NCI-H524 (cell line): ENCODE measurements around the gene EHD3.

Source experiments
- DNase-seq, 2 experiments: peaks; one replicate each; lab custom pipeline; 2025; lab: John Stamatoyannopoulos, UW

EHD3 gene

DNA sequence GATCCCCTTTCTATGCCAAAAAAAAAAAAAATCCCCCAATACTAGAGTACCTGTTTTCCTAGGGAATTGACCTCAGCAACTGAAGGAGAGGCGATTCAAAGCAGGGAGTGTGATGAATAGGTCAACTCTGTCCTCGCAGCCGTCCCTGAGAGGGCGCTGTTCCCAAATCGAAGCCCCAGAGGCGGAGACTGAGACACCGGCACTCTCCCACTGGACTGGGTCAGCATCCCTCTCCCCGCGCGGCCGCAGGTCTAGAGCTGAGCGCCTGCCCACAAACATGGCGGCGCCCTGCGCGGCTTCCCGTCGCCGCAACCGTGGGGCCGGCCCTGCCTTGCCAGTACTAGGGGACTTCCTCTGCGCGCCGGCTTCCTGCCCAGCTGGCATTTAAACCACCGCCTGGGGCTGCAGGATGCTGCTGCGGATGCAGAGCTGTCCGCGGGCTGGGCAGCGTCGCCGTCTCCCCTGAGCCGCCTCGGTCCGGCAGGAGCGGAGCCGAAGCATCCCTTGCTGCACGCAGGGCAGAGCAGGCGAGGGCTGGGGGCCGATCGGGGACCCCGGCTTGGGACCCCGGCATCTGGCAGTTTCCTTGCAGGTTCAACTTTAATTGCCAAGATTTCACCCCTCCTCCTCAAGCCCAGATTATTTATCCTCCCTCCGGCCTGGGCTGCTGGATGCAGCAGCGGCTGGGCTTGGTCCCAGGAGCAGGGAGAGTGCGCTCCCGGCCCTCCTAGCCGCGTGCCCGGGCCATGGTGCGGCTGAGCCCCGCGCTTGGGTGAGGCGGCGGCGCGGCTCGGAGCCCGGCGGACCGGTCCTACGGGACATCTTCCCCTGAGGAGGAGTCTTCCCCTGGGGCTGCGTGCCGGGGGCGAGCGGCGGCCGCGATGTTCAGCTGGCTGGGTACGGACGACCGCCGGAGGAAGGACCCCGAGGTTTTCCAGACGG is at the start of gene EHD3:
Gene EHD3, plus strand, starts transcription at position 412 of the 942 bp plus-strand sequence. Its CDS starts 470 bp downstream, at position 882.
- DNase-seq = peak; percentile 97 to 98

DNA sequence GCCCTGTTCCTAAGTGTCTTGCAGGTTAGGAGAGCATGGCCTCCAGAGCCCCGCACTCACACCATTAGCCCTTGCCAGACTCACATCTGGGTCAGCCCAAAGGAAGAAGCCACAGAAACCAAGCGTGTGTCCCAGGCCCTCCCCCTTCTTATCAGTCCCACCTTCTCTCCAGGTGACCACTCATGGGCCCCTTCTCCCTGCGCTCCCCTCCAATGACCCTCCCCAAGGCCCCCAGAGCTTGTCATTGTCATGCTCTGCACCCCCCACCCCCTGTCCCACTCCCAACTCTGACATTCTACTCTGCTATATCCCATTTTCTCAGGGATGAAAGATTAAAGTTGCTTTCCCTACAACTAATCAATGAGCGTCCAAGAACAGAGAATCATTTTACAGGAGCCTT is 46.8 kb upstream of the EHD3 start:
- no peak for DNase-seq

DNA sequence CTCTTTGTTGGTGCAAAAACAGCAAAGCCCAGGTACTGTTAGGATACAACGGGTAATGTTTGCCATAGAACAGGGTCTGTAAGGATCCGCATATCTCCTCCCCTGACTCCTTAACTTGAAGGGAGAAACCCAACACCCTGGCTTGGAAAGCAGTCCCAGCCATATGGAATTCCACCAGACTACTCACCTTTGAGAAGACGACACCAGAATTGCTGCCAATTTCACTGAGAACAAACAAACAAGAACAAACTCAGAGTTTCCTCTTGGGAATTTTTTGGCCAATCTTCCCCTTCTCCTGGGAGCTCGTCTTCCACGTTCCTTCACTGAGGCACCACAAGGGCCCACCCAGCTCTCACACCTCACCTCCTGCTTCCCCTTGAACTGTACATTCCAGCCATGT is 45.8 kb upstream of the EHD3 start:
- DNase-seq = no peak

DNA sequence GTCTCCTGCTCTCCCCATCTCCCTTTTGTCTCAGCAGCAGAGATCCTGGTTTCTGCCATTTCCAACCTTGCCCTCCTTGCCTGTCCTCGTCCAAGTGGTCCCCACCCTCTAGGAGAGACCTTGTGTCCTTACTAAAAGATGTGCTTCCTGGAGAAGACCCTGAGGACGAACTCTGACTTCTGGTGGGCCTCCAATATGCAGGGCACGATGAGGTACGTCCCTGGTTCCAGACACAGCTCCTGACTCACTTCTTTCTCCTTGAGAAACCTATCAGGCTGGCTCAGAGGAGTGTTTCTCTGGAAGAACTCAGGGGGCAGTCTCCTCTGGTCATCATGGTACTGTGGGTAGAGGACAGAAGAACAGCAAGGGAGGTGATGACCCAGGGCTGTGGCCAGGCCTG is 44.8 kb upstream of the EHD3 start:
- DNase-seq = no peak

DNA sequence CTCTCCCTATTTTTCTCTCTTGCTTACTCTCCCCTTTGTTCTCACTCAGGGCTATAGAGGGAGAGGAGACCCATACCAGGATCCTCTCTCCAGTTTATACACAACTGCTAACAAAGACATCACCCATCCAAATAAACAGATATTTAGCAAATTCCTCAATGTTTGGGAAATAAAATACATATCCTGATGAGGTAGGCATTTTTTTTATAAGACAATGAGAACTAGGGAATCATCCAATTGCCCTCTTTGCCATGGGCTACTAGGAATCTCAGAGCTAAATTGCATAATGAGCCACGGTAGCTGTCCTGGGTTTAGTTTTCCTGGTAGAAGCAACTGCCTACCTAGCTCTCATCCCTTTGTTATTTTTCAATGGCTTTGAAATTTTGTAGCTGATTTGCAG is 43.8 kb upstream of the EHD3 start:
- DNase-seq = no peak

DNA sequence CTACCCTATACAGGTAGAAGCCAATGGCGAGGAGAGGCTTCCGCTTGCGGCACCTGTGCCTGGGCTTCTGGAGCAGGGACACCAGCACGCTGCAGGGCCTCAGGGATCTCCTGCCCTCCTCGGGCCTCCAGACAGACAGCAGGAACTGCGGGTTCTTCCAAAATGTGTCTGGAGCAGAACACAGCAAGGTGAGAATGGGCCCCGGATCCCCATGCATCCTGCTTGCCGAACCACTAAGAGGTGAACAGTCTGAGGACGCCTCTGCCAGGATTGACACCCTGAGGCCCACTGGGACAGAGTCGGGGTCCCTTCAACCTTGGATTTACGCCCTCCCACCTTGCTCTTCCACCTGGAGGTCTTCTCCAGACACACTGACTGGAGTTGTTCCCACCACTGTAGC is 42.0 kb upstream of the EHD3 start:
- DNase-seq = no peak

DNA sequence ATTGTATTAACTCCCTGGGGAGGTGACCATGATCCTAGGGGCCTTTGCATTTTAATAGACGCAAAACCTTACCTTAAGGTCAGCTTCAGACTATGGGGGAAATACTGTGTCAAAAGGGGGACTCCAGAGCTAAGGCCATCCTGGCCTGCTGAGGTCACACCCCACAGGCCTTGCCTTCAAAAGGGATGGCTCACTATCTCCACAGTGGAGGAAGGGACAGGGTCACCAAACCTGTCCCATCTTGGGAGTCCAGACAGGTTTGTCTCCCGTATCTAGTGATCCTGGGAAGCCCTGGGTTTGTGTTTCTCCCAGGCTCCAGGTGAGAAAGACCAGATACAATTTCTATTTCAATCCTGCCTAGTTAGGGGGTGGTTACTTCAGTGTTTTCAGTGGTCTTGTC is 41.6 kb upstream of the EHD3 start:
- no peak for DNase-seq

DNA sequence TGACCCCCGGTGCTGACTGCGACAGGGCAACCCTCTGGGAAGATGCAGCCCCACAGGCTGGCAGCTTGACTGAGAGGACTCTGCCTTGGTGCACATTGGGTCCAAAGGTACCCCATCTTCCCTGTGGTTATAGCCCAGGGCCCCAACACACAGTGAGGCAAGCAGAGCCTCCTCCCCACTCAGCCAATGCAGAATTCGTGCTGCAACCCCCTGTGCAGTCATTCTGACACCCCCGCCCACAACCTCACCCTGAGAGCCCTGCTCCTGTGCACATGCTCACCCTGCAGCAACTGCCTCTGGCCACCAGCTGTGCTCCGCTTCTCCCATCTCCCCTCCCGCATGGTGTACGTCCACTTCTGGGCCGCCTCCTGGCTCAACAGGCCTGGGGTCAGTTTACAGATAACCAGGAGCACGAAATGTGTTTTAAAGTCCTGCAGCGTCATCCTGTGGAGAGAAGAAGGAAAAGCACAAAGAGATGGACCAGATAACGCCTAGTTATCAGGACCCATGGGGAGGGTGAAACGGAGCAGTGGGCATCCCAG is 41.0 kb upstream of the EHD3 start:
- DNase-seq = no peak

DNA sequence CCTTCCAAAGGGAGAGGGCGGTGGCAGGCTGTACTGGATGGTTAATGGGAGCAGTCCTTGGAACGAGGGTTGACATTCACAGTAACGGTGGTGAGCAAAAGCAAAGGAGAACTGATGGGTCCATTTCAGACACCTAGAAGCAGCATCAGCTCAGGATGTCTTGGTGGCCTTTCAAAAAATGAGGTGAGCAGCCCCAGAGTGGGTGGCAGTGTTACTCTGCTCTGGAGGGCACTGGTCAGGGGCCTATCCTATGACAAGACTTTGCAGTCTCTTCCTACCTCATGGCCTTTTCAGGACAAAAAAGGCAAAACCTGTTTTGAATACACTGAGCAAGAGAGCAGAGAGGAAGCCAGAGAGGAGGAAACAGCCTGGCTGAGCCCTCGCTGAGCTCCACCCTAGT is 40.1 kb upstream of the EHD3 start:
- no peak for DNase-seq

DNA sequence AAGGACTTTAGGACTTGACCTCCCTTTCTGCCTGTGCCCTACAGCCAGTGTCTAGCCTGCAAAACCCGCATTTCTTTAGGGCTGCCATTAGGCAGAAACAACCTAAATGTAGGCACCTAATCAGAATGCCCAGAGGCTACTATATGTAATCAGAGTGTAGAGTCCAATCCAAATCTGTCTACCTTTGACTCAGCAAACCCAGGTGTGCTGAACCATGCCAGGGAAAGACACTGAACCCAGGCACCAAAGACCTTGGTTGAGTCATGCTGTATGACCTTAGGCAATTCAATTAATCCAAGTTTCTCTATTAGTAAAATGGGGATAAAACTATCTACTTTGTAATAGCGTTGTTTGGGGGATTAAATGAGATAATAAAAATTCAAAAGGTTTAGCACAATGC is 37.3 kb upstream of the EHD3 start:
- DNase-seq = no peak

DNA sequence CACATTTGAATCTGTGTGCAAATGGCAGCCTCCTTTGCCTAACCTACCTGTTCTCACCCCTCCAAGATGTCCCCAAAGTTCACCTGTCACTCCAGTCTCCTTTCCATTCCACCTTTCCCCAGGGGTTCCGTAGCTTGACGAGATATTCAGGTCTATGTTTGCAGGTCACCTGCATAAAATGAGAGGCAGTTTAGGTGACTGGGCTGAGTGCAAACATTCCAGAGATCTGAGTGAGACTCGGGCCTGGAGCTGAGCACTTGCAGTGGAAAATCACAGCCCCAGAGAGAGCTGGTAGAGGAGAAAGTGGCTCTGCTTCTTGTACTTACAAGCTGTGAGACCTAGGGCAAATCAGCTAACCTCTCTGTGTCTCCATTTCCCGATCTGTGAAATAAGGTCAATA is 36.8 kb upstream of the EHD3 start:
- DNase-seq = no peak

DNA sequence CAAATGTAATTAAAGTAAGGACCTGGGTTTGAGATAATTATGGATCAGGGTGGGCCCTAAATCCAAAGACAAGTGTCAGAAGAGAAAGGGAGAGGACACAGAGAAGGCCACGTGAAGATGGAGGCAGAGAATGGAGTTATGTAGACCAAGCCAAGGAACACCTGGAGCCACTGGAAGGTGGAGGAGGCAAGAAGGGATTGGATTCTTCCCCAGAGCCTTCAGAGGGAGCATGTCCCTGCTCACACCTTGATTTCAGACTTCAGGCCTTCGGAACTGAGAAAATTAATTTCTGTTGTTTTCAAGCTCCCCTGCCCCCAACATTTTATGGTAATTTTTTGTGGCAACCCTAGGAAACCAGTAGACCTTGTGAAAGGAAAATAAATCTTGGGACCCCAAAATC is 36.3 kb upstream of the EHD3 start:
- DNase-seq = no peak

DNA sequence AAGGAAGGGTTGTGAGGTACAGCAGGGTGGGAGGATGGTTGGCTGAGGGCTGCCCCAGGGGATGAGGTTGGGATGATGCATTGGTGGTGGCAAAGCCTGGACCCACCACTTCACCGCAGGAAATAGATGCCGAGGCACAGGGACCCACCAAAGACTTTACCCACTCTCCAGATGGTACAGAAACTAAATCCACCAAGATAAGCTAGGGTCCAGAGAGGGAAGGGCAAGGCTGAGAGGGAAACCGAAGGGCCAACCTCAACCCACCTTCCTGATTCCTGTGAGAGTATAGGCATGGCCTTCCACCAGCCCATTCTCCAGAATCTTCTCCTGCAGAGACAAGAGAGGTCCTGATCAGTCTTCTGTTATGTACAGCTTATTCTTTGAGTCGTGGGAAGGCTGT is 34.7 kb upstream of the EHD3 start:
- no peak for DNase-seq

DNA sequence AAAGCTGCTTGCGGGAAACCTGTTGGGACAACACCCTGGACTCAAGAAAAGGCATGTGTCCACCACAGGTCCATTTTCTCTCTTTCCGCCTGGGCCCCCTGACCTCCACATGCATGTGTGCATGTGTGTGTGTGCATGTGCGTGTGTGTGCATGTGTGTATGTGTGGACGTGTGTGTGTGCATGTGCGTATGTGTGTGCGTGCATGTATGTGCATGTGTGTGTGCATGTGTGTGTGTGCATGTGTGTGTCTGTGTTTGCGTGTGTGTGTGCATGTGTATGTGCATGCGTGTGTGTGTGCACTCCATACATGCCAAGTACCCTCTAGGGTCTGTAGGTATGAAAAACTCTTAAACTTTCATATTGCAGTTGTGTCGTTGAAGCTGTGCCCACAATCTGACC is 33.0 kb upstream of the EHD3 start:
- DNase-seq = no peak

DNA sequence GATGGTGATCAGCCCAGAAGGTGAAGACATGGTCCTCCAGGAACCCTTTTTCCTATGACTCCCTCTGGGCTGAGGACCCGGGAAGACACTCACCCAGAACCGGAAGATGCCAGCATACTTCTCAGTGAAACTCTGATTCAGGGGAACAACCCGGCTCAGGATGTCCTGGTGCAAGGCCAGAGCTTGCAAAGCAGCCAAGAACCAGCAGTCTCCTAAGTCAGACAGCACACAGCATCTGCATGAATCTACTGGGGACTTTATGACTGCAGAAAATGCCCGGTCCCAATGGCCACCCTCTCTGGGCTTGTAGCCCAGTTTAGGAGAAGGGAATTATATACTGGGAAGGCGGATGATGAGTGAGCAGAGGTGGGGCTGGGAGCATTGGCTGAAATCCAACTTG is 31.9 kb upstream of the EHD3 start:
- no peak for DNase-seq

DNA sequence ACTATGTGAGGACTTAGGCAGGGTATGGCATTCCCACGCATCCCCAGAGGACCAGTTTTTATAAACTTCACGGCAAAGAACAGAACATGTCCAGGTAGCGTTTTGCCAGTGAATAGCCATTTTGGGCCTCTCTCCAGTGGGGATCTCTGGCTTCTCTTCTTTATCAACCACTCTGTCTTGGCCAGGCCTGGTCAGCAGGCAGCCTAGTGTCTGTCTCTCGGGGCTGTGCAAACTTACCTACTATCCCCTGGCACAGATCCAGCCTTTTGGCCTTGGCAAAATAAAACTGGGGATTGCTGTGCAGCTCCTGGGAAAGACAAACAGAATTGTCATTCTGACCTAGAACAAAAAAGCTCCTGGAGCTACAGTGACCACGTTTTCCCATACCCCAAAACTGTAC is 31.1 kb upstream of the EHD3 start:
- DNase-seq = no peak

DNA sequence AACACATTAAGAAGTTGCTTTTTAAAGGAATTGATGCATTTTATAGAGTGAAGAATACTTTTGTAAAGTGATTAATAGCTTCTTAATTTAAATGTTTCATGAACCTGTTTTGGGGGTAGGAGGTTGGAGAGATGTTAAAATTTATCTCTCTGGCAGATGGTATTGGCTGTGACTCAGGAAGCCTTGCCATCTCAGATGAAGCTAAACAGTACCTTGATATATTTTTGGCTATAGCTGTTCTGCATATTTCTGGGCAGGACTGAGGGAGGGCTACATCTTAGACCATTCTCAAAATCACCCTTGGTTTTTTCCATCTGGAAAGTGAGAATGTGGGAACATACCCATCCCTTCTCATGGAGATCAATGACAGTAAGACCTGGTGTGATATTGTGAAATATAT is 30.0 kb upstream of the EHD3 start:
- DNase-seq = no peak

DNA sequence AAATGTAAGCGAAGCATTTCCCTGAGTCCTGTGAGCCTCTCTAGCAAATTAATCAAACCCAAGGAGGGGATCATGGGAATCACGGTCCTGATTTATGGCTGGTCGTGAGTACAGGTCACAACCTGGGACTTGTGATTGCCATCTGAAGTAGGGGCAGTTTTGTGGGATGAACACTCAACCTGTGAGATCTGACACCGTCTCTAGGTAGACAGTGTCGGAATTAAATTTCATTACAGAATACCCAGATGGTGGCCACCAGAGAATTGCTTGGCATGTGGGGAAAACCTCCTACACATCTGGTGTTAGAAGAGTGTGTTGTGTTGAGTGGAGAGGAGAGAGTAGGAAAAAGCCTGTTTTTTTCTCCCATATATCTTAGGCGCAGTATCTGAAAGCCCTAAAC is 29.2 kb upstream of the EHD3 start:
- peak; percentile 39 to 85 for DNase-seq

DNA sequence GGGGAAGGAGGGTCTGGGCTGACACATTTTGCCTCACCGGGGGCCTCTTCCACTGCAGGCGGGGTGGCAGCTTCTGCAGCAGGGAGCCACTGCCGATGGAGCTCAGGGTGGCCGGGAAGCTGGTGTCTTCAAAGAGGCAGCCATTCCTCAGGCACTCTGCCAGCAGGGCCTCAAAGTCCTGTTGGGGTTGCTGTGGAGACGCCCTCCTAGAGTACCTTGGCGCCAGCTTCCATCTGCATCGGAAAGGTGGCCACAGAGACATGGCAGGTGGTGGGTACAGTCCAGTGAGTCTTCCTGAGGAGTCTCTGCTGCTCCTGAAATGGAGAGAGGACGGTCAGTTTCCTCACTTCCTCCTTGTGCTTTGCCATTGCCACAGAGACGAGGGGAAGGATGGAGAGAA is 28.8 kb upstream of the EHD3 start:
- peak; percentile 51 to 80 for DNase-seq

DNA sequence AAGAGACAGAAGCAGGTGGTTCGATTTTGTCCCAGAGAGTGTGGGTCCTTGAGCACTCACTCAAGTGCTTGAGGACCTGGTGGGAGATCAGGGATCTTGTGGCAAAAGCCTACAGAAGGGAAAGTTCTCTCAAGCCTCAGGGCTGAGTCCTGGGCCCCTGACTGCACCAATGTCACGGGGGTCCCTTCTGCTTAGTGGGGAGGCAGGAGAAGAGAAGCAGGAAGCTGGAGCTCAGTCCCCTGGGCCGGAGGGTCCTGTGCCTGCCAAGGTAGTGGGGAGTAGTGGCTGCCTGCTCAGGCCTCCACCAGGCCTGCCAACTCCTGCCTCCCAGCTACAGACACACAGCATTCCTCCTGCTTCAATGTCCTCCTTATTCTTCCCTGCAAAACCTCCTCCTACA is 28.3 kb upstream of the EHD3 start:
- peak; percentile 51 to 80 for DNase-seq

DNA sequence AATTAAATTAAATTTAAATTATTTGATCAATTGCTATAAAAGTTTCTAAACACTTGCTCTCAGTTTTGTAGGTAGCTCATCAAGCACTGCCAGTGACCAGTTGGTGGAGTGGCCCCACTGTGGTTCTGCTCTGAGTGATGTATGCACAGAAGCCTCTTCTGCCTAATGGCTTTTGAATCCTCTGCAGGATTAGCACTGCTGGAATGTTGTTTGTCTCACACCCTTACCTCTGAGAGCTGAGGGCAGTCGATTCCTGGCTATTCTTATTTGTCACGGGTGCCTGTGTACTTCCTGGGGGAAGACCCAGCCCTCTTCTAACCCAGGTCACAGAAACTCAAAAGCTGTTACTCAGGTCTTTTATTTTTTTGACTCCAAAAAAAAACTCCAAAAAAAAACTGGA is 26.2 kb upstream of the EHD3 start:
- no peak for DNase-seq

DNA sequence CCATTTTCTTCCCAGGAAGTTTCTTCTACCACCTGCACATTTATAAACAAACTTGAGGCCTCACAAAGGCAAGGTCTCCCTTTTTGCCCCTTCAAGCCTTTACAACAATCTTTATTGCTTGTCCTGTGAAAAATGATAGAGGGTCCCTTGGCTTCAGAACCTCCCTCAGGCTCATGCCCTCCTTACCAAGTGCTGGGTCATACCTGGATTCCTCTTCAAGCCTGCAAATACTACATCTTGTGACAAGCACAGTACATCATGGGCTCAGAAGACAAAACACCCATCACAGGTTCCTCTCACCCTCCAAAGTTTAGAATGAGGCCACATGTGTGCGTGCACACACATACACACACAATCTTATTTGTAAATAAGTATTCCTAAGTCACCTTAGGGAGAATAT is 25.7 kb upstream of the EHD3 start:
- DNase-seq = no peak

DNA sequence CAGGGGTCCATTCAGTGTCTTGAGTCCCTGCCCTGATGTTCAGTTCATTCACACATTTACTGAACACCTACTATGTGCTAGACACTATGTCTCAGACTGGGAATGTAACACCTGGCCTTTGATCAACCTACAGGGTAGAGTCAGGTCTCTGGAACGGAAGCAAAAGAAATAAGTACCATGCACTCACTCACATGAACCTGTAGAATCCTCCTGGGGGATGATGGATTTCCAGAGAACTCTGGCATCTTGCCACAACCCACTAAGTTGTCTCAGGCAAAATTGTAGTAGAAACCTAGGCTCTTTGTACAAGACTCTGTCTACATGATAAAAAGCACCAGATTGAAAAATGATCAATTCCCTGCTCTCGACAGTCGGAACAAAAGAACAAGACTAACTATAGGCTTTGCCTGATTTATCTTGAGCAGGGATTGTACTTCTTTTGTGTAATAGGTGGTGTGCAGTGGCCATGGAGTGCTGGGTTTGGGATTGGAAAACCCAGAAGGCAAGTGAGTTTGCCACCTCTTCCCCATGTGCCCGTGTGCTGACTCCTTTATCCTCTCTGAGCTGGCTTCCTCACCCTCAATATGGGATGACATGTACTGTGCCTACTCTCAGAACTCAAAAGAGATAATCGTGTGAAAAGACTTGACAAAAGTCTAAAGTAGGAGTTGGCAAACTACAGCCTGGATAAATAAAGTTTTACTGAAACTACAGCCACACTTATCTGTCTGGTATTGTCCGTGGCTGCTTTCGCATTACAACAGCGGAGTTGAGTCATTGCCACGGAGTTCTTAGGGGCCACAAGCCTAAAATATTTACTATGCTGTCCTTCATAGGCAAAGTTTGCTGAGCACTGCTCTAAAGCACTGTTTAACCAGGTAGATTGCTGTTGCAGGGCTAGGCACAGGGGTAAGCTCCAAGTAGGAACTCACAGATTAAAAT is 21.0 kb upstream of the EHD3 start:
- no peak for DNase-seq
